GM18505 (cell line): ENCODE results near the gene ADAT2.
"Not testable (repeated sequence)": the region's sequence is repeated elsewhere in the genome, so short reads cannot be mapped to it uniquely, and the experiment has no call there.

Source experiments
- ATAC-seq: cut with Tn5 transposase; IDR thresholded peaks from one replicate; pipeline ENCODE4 v1.9.1; 2021; ENCODE audit not compliant: unreplicated experiment
- POLR2A ChIP-seq: IDR thresholded peaks from 4 replicates; pipeline ENCODE4 v1.6.1; 2011; ENCODE audit warnings: borderline replicate concordance; ENCODE audit not compliant: insufficient read depth, insufficient read length; ENCODE audit errors: extremely low read depth

The ADAT2 gene

DNA sequence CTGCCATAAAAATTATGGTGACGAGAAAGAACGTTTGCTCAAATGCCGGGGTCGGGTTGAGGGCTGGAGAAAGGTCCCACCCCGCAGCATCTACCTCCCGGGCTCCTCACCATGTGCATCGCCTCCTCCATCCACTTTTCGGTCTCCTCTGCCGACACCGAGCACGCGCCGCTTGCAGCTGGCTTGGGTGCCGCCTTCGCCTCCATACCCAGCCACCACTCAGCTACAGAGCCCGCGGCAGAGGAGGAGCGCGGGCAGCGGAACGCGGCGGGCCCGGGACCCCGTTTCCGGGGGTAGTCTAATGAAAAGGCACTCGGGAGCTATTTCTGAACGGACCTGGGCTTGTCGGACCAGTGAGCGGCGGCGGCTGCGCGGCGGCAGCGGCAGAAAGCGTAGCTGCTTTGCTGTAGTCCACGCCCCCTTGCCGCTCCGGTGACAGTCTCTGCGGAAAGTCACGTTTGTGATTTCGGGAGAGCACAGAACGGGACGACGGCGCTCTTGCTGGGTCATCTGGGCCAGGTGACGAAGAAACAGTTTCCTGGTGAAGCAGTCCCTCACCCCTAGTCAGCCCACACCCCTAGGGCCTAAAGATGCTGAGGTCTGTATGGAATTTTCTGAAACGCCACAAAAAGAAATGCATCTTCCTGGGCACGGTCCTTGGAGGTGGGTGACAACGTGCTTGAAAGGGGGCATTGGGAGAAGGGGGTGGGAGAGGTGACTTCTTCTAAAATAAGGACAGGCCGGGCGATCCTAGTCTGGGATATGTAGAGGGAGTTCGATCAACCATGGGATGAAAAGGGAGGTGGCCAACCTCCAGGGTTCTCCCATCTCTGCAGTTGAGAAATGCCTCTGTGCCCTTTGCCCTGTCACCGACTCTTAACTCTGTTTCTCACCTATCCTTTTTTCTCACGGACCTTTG, at the start of gene ADAT2, which contains the start of gene PEX3:
ADAT2 (minus strand) TSS at position 243 of the 919 bp plus-strand sequence; CDS start at position 206, 37 bp downstream.
PEX3 (plus strand) TSS at position 353 of the 919 bp plus-strand sequence; CDS start at position 591, 238 bp downstream.
- ATAC-seq: peak; percentile 98
- TF ChIP-seq POLR2A: peak; percentile 79

DNA sequence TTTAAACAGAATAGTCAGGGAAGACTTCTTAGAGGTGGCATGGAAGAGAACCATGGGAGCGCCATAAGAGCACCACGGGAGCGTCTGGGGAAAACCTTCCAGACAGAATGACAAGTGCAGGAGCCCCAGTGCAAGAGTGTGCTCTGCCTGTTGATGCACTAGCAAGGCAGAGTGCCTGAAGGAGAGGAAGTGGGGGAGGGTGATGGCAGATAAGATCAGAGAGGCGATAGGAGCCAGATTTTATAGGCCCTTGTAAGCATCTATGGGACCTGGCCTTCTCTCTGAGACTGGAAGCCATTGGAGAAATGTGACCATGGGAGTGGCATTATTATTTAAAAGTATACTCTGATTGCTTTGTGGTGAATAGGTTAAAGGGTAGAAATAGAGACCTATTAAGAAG, 47.9 kb upstream of the ADAT2 start:
- ATAC-seq: no peak
- no peak for TF ChIP-seq POLR2A

DNA sequence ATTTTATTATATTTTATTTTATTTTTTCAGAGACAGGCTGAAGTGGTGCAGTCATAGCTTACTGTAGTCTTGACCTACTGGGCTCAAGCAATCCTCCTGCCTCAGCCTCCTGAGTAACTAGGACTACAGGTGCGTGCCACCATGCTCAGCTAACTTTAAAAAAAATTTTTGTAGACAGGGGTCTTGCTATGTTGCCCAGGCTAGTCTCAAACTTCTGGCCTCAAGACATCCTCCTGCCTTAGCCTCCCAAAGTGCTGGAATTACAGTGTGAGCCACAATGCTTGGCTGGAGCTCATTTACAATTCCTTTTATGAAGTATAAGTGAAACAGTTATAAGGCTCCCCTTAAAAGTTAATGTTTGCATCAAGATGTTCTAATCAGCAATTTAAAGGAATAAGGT, 46.5 kb upstream of the ADAT2 start:
- TF ChIP-seq POLR2A: no peak
- ATAC-seq: no peak

DNA sequence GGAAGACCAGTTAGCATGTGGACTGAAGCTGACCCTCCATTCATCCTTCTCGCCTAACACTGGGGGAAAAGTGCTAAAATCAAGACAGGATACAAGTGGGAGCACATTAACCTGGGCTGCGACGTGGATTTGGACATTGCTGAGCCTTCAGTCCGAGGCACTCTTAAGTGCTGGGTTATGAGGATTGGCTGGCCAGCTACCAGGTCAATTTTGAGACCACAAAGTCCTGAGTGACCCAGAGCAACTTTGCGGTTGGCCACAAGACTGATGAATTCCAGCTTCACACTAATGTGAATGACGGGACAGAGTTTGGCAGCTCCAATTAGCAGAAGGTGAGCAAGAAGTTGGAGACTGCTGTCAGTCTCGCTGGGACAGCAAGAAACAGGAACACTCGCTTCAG, 40.3 kb upstream of the ADAT2 start:
- no peak for TF ChIP-seq POLR2A
- no peak for ATAC-seq

DNA sequence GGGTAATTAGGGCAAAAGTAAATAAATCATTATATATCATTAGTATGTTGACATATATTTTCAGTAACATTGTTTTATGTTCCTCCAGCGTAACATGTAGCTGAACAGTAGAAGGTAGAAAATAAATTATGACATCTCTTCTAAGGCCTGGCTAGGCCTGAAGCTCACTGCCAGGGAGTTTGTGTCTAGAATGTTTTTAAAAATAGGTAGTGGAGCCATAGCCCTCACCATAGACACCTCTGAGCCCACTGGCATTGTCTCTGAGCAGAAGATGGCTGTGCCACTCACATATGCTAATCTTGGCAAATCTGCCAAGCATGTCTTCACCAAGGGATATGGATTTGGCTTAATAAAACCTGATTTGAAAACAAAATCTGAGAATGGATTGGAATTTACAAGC, 39.7 kb upstream of the ADAT2 start:
- no peak for TF ChIP-seq POLR2A
- no peak for ATAC-seq

DNA sequence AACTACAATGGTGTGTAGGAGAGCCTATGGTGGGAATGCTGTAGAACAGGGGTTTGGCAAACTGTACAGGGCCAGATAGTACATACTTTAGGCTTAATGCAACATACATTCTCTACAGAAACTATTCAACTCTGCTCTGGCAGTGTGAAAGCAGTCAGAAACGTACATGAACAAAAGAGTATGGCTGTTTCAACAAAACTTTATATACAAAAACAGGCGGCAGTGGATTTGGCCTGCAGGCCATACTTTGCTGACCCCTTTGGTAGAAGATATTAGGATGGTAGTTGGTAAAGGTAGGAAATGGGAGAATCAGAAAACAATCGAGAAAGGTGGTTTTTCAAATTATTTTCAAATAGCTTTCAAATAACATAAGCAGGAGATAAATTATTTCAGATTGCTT, 36.3 kb upstream of the ADAT2 start:
- TF ChIP-seq POLR2A: no peak
- no peak for ATAC-seq

DNA sequence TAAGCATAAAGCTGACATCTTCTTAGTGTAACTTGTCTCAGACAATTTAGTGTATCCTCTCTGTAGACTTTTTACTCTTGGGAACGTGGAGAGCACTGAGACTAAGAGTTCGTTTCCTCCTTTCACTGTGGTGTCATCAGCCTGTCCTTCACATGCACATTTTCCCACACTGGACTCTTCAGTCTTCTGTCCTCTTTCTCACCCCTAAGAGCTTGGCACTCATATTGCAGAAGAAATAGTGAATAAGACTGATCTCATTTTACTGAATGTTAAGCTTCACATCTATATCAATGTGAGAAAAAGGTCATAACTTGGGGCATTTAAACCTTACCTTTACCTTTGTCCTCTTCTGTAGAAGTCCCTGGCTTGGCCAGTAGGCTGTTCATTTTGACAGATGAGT, 35.5 kb upstream of the ADAT2 start:
- no peak for ATAC-seq
- TF ChIP-seq POLR2A: no peak

DNA sequence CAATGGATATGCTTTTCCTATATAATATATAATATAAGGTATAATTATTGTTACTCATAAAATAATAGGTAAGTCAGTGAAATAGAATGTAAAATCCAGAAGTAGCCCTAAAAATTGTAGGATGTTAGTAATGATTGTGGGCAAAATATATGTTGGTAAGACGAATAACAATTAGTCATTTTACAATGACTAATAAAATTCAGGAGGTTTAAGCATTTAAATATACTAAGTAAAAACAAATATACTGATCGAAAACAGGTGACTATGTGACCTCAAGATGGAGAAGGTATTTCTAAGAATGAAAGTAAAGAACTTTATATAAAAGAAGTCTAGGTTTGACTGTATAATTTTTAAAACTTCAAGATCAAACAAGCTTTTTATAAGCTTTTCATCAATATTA, 32.1 kb upstream of the ADAT2 start:
- no peak for ATAC-seq

DNA sequence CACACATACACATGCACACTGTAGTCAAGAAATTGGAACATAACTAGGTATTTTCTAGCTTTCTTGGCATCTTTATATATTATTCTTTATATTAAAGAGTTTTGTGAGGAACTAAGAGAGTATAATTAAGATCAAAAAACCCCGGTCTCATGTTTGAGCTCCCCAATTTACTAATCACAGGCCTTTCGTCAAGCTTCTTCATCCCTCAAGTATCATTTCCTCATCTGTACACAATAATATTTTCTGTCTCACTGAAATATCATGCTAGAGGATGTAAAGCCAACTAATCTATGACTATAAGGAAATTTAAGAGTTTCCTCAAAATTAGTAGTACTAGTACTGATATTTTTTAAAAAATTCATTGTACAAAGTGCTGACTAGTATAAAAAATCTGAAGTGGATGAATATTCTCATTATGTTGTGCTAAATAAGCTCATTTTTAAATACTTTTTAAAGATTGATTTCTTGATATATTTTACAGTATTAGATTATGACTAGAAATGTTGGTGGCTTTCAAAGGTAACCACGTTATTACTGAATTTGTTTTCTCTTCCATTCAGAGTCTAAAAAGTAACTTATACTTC, 28.1 kb upstream of the ADAT2 start:
- TF ChIP-seq POLR2A: no peak
- ATAC-seq: no peak

More for the DNA sequence above, 32.1 kb upstream of the ADAT2 start:
- TF ChIP-seq POLR2A: no peak

DNA sequence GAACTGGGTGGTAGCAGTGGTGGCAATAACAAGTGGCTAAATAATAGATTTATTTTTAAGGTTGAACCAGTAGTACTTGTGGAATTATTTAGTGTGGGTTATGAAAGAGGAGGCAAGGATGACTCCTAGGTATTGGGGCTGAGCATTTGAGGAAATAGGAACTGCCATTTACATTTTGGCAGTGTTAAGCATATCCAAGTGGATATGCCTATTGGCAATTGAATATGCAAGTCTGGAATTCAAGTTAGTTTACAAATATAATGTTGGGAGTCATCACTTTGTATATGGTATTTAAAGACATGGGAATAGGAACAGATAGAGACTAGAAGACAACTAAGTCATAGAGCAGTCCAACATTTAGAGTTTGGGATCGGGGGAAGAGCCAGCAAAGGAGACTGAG, 26.1 kb upstream of the ADAT2 start:
- ATAC-seq: no peak
- TF ChIP-seq POLR2A: no peak

DNA sequence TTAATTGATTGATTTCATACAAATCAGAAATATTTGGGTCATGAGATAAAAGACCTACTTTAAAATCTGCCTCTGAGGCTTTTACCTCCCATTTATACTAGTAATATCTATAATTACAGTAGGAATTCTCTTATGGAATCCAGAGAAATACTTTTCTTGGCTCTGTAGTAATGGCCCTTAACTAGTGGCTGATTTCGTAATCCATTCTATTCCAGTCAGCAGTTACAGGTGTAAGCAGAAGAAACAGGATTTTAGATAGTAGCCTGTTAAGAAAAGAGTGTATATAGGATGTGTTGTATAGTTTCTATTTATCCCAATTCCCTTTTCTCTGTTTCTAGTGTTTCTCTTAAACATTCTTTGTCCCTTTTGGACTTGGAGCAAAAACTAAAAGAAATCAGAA, 21.3 kb upstream of the ADAT2 start:
- ATAC-seq: no peak
- TF ChIP-seq POLR2A: no peak

DNA sequence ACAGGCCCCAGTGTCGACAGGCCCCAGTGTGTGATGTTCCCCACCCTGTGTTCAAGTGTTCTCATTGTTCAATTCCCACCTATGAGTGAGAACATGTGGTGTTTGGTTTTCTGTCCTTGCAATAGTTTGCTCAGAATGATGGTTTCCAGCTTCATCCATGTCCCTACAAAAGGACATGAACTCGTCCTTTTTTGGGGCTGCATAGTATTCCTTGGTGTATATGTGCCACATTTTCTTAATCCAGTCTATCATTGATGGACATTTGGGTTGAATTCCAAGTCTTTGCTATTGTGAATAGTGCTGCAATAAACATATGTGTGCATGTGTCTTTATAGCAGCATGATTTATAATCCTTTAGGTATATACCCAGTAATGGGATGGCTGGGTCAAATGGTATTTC, 18.3 kb upstream of the ADAT2 start:
- not testable (repeated sequence) for ATAC-seq

DNA sequence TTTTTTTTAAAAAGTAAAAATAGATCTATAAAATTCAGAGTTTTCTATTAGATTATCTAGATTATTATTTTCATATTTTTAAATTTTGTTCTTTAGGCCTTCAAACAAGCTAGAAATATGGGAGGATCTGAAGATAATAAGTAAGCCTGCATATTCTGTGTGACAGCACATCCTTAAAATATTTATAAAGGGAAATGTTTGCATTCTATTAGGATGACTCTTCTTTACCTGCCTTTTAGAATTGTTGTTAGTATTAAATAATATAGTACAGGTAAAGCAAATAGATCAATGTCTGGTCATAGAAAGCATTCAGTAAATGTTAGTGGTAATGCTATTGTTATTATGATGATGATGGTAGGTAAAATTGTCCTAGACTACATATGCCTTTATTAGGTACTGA, 17.5 kb upstream of the ADAT2 start:
- no peak for ATAC-seq
- no peak for TF ChIP-seq POLR2A

DNA sequence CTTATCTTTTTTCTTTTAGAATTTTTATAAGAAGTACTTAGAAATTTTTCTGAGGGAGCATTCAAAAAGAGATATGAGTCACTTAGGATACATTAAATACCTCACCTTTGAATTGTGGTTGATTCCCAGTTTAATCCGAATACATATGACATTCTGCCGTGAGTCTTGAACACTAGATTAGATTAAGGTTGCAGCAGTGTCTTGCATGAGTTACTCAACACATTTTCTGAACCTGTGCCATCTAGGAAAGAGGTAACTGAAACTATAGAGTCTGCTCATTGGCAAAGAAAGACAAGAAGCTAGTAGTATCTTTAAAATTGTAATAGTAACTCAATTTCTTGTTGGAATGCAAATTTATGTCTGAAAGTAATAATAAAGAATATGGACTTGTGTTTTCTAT, 15.1 kb upstream of the ADAT2 start:
- ATAC-seq: no peak
- TF ChIP-seq POLR2A: no peak

DNA sequence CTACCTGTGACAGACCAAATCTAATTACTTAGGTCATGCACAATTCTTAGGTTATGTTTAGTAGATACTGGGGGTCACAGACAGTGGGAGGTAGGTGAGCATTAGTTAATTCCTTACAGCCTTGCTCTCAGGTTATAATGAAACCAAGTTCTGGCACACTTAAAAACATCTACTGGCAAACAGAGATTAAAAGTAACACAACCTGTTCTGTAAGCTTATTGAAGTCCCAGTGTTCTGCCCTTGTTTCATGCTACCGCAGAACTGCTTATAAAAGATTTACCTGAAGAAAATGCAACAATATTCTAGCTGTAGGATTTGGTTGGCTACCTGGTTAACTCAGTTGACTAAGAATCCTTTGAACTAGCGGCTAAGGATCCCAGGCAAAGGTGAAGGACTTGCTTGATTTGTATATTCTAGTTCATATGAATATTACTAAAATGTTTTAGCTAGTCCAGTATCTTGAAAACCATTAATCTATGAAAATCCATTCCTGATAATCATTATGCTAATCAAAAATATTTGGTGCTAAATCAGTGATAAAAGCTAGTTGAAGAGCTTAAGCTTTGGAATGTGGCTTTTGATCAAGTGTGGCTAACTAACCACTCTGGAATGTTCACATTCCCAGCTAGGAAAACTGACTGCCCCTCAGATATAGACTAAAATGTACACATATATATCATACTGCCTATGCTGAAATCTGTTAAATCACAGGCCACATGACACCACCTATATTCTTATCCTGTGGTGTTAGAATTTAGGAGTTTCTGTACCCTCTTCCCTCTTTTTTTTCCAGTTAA, 7.3 kb upstream of the ADAT2 start:
- ATAC-seq: no peak
- no peak for TF ChIP-seq POLR2A
